T1000 (cell line): ENCODE data around the gene ACTC1.

Experiments used
- DNase-seq: peaks from one replicate; lab custom pipeline; 2025; ENCODE audit warnings: mixed read lengths; lab: John Stamatoyannopoulos, UW

ACTC1 gene

DNA sequence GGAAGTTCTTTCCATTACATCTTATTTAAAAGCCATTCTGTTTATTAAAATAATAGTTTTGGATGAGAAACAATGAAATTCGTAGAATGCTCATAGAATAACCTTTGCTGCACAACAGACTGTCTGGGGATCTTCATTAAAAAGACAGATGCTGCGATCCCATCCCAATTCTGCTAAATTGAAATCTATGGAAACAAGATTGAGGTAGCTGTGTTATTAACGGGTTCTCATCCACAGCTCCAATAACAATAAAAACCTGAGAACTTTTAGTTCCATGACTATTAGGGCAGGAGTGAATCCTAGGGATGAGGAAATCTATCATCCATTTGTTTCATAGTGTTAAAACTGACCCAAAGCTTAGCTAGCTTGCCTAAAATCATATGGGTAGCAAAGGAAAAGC, 38.1 kb downstream of the ACTC1 start:
- DNase-seq: no peak

DNA sequence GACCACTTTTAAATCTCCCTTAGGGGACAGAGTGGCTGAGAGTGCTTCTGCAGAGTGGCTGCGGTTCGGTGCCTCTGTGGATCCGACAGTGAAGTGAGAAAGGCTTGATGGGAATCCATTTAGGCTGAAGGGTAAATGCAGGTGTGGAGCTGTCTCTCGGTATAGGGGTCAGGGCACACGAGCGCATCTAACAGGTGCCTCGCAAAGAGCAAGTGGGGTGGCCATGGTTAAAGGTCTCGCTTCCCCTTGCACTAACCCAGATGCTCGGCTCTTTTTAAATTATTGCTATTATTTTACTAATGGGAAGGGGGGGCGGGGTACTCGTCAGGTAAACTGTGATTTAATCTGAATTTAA, 40.0 kb downstream of the ACTC1 start:
- DNase-seq: no peak

DNA sequence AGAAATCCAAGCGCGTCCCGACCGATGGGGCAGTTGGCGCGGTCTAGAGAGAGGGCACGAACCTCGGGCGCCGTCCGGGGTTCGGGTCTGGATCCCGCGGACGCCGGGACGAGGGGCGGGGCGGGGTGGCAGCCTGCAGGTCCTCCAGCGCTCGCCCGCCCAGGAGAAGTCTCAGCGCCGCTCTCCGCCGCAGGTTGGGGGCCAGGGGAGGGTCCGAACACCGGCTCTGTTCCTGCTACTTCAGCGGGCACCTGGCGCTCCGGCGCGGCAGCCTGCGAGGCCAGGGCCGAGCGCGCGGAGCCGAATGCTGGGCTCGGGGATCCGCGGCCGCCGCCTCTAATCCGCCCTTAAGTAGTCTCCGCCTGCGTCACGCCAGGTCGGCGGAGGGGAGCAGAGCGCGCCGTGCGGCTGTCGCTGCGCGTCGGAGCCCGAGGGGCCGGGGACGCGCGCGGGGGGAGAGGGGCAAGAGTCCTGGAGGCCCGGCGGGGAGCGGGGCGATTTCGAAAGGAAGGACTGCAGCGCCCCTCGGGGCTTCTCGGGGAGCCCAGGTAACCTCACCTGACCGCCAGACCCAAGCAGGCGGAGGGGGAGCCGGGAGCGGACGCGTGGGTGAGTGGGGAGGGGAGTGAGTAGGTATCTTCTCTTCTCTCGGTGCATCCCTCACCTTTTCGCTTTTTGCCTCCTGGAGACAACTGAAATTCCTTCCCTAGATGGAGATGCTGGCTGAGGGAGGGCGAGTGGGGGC, 40.5 kb downstream of the ACTC1 start, which contains the start of gene GJD2:
Gene GJD2, minus strand, starts transcription at position 325 of the 745 bp plus-strand sequence. CDS start 510 bp downstream, outside the sequence.
- DNase-seq: no peak

DNA sequence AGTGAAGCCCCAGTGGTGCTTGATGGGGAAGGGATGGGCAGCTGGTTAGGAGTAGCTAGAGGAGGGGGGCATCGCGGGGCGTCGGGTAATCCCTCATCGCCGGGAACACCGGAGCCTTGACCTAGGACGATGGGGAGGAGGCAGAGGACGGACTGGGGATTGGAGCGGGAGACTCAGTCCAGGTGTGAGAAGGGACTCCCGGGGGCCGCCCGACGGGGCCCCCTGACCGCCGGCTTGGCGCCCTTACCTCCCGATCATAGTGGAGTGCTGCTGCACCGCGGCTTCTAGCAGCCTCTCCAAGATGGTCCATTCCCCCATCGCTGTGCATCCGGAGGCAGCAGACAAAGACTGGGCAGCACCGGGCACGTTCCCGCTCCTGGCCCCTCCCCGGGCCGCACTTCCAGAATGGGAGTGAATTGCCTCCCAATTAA, 41.2 kb downstream of the ACTC1 start:
- DNase-seq: no peak

- DNase-seq: peak; percentile 1
Measured at GRCh38 chr15:34753236-34753894, 42.0 kb downstream of the ACTC1 start.

GRCh38 chr15:34749691-34750090, 45.7 kb downstream of the ACTC1 start:
- no peak for DNase-seq
